ENCODE measurements around the gene MTUS2. TPM values are rescaled to one million over a fixed set of nuclear protein-coding genes. Genes with fewer than 3 reads are reported as not detected.

The MTUS2 gene
- polyA plus RNA-seq, 2 of the 4 experiments (the other 2 are of a cell fraction), result not detected

DNA sequence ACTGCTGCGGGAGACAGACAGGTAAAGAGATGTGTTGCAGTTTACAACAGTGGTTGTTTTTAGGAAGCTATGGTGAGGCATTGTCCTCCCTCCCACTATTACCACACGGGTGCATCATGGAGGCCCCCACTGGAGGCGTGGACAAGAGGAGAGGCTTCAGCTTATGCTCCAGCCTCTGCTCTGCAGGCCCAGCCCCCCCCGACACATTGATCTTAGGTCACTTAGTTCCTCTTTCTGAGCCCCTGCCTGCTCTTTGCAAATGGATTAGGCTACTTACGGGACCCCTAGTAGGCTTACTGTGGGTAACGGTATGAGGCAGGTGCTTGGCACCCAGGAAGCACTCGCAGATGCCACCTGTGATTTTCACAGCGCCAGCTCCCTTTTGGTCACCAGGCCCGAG lies 651.4 kb downstream of the MTUS2 start:
- Histone ChIP-seq H3K4me2 (no peak overlapping the region), H3K9me3 (no peaks in the 10 kb centered on the region), H3K27ac (no peak overlapping the region), H3K4me1 (no peaks in the 10 kb centered on the region), H3K4me3 (no peak overlapping the region)
- 51% methylated on average over 8 of the region's 9 CpGs for WGBS (ENCODE audit: missing lambda C conversion rate)
- DNase-seq (ENCODE audit: low read depth in 1 of 2, low spot score in 1 of 2), result no peak
- ChIA-PET CTCF (interaction anchor here (0.5 to 2.0 kb wide), 8 partner anchors 10 to 442 kb away, joined by 3 to 15 read pairs (median 4); no protein-coding TSS in a partner anchor), POLR2A (no interaction called here)
- ATAC-seq, result no peak
- FAIRE-seq, result no peak
- TF ChIP-seq MAZ (IDR thresholded peaks at IDR 0.05; ENCODE audit: borderline replicate concordance, low read depth, low read length) (no peak), HEYL (CRISPR knock-in tag; IDR thresholded peaks at IDR 0.05) (no peak), E2F6 (IDR thresholded peaks at IDR 0.05; ENCODE audit: borderline replicate concordance, low read depth) (no peak), HOXB5 (CRISPR knock-in tag; IDR thresholded peaks at IDR 0.05) (no peak)
- TF ChIP-seq, protein P1, sequence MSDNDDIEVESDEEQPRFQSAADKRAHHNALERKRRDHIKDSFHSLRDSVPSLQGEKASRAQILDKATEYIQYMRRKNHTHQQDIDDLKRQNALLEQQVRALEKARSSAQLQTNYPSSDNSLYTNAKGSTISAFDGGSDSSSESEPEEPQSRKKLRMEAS (IDR thresholded peaks at IDR 0.05), result no peak

DNA sequence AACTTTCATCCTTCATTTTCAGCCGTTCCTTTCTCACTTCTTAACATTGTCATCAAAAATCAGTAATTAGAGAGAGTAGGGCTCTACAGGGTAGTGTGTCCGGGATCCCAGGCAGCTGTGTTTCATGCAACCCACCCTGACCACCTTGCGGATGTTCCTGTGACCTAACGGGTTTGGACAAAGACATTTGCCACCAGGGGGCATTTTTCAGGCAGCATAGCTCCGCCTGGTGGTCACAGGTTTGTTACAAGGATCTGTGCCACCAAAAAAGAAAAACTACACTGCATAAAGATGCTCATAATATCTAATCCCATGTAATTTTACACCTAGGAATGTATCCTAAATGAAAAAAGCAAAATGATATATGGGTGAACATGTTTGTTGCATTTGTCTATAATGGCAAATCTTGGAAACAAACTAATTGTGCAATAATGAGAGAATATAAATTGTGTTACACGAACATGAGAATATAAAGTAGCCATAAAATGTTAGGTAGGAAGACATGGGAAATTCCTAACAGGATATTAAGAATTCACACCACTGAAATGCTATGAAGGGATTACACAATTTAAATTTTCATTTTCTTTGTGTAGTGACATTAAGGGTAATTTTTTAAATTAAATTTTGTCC lies 652.3 kb downstream of the MTUS2 start:
- 25% methylated on average over 5 of the region's 6 CpGs for WGBS (ENCODE audit: missing lambda C conversion rate)
- no peak overlapping the region for H3K4me3 ChIP-seq
- DNase-seq (ENCODE audit: low read depth in 1 of 2, low spot score in 1 of 2), result peak; percentile 28 to 65
- ChIA-PET CTCF (interaction anchor here (0.5 to 2.0 kb wide), 11 partner anchors 9 to 441 kb away, joined by 3 to 15 read pairs (median 4); no protein-coding TSS in a partner anchor), POLR2A (no interaction called here)
- H3K9me3 ChIP-seq, result no peaks in the 10 kb centered on the region
- no peak for TF ChIP-seq CBX8 (IDR thresholded peaks at IDR 0.05)
- TF ChIP-seq HES2 (IDR thresholded peaks at IDR 0.05), result no peak
- TF ChIP-seq POLR2A (IDR thresholded peaks at IDR 0.05; ENCODE audit: low read length), result no peak
- TF ChIP-seq CTCF (IDR thresholded peaks at IDR 0.05), result peak; percentile 79
- no peak for TF ChIP-seq RARB (CRISPR knock-in tag; IDR thresholded peaks at IDR 0.05)
- TF ChIP-seq NFE2L2 (conservative IDR thresholded peaks at IDR 0.05; ENCODE audit: low read length), result no peak
- peak; percentile 44 to 62; a peak in 4 of 5 replicates for TF ChIP-seq RAD21 (conservative IDR thresholded peaks at IDR 0.05 in 1 of 2, IDR thresholded peaks at IDR 0.05 in 1 of 2)
- 0 out of 4 replicates have a peak, but pooled peaks of 1 of the 2 experiments have one; percentile 19 for TF ChIP-seq CEBPB (IDR thresholded peaks at IDR 0.05)
- no peak for TF ChIP-seq ZSCAN20 (CRISPR knock-in tag; IDR thresholded peaks at IDR 0.05)
- TF ChIP-seq RNF2 (IDR thresholded peaks at IDR 0.05; ENCODE audit: borderline replicate concordance, low read depth), result no peak
- TF ChIP-seq HDAC2 (IDR thresholded peaks at IDR 0.05), result no peak
- no peak for TF ChIP-seq TFCP2L1 (CRISPR knock-in tag; IDR thresholded peaks at IDR 0.05)
- peak; percentile 54 for TF ChIP-seq SMC3 (IDR thresholded peaks at IDR 0.05)
- TF ChIP-seq, protein P1 (IDR thresholded peaks at IDR 0.05), result no peak
- TF ChIP-seq HOXA7 (CRISPR knock-in tag; IDR thresholded peaks at IDR 0.05), result no peak
- peak; percentile 70 to 80; a peak in 5 of 6 replicates for ATAC-seq
- H3K4me1 ChIP-seq, result no peaks in the 10 kb centered on the region
- no peak overlapping the region for H3K27ac ChIP-seq
- FAIRE-seq, result no peak
- H3K4me2 ChIP-seq, result no peak overlapping the region

DNA sequence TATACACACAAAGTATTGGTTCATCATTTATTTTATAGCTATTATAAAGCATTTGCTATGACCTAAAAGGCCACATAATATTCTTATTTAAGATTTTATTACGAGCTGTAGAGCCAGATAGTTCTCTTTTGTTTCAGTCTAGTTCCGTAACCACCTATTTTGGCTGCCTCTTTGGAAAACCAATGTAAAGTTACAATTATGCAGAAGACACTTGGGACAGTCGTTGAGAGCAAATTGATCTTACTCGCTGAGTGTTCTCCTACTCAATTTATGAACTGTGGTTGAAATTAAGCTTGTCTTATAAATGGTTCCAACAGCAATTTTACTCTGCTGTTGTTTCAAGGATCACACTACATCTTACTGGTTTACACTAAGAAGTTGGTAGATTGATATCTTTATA lies 653.0 kb downstream of the MTUS2 start:
- Histone ChIP-seq H3K27ac (no peak overlapping the region), H3K4me2 (no peak overlapping the region), H3K9me3 (no peaks in the 10 kb centered on the region), H3K4me3 (no peak overlapping the region), H3K4me1 (no peaks in the 10 kb centered on the region)
- ChIA-PET CTCF (interaction anchor here (0.6 to 2.0 kb wide), 6 partner anchors 8 to 669 kb away, joined by 3 to 15 read pairs (median 4); no protein-coding TSS in a partner anchor), POLR2A (no interaction called here)
- DNase-seq (ENCODE audit: low read depth in 1 of 2, low spot score in 1 of 2) (no peak), ATAC-seq (no peak), FAIRE-seq (no peak)
- TF ChIP-seq ZSCAN20 (CRISPR knock-in tag; IDR thresholded peaks at IDR 0.05) (no peak), FOXS1 (CRISPR knock-in tag; IDR thresholded peaks at IDR 0.05) (no peak), CHD4 (IDR thresholded peaks at IDR 0.05; ENCODE audit: borderline replicate concordance) (no peak), SMC3 (IDR thresholded peaks at IDR 0.05) (no peak), PHF8 (IDR thresholded peaks at IDR 0.05; ENCODE audit: borderline replicate concordance, low read depth) (no peak), FOSL2 (IDR thresholded peaks at IDR 0.05) (no peak), FOSL2 (CRISPR knock-in tag; IDR thresholded peaks at IDR 0.05) (no peak), POLR2AphosphoS2 (conservative IDR thresholded peaks at IDR 0.05; ENCODE audit: low read length) (no peak), EP300 (IDR thresholded peaks at IDR 0.05) (no peak), RAD21 (conservative IDR thresholded peaks at IDR 0.05 in 1 of 2, IDR thresholded peaks at IDR 0.05 in 1 of 2) (no peak), CTCF (IDR thresholded peaks at IDR 0.05) (no peak), CBX2 (IDR thresholded peaks at IDR 0.05; ENCODE audit: borderline replicate concordance, low read depth) (no peak)
- TF ChIP-seq, protein P2, sequence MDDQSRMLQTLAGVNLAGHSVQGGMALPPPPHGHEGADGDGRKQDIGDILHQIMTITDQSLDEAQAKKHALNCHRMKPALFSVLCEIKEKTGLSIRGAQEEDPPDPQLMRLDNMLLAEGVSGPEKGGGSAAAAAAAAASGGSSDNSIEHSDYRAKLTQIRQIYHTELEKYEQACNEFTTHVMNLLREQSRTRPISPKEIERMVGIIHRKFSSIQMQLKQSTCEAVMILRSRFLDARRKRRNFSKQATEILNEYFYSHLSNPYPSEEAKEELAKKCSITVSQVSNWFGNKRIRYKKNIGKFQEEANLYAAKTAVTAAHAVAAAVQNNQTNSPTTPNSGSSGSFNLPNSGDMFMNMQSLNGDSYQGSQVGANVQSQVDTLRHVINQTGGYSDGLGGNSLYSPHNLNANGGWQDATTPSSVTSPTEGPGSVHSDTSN (IDR thresholded peaks at IDR 0.05), result no peak
- WGBS (ENCODE audit: missing lambda C conversion rate), result 33% methylated on average over 4 of the region's 4 CpGs
